ENCODE measurements around the gene PRDX6.

GRCh38 chr1:173473599-173474011, 3.5 kb upstream of the PRDX6 start:
- TF ChIP-seq CTCF (conservative IDR thresholded peaks at IDR 0.05; ENCODE audit: low read length), result no peak
- TF ChIP-seq EZH2phosphoT487 (IDR thresholded peaks at IDR 0.05; ENCODE audit: borderline replicate concordance), result no peak

Data from Loucy (cell line).